WI38 (cell line): Measurements from ENCODE around the gene KLHL18.
"Not testable (repeated sequence)": the region's sequence is repeated elsewhere in the genome, so short reads cannot be mapped to it uniquely, and the experiment has no call there.

Experiments
- H3K4me3 ChIP-seq: 2 replicates; pipeline ENCODE4 v1.5.1; 2011; ENCODE audit warnings: low read depth, mild to moderate bottlenecking, control low read depth, low read length
- TF ChIP-seq, protein P1 (sequence below): IDR thresholded peaks from 2 replicates; pipeline ENCODE4 v1.5.1; 2012; ENCODE audit warnings: low read depth, mild to moderate bottlenecking, control low read depth, low read length

Gene KLHL18

DNA sequence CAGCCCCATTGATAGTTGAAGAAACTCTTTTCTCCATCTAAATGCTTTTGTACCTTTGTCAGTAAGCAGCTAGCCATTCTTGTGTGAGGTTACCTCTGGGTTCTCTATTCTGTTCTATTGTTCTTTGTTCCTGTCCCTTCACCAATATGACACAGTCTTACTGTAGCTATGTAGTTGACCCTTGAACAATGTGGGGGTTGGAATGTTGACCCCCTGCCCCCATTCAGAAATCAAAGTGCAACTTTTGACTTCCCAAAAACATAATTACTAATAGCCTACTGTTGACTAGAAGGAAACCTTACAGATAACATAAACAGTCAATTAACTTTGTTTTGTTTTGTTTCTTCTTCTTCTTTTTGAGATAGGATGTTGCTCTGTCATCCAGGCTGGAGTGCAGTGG, 18.7 kb downstream of the KLHL18 start:
- H3K4me3 ChIP-seq, result no peak overlapping the region
- TF ChIP-seq, protein P1, sequence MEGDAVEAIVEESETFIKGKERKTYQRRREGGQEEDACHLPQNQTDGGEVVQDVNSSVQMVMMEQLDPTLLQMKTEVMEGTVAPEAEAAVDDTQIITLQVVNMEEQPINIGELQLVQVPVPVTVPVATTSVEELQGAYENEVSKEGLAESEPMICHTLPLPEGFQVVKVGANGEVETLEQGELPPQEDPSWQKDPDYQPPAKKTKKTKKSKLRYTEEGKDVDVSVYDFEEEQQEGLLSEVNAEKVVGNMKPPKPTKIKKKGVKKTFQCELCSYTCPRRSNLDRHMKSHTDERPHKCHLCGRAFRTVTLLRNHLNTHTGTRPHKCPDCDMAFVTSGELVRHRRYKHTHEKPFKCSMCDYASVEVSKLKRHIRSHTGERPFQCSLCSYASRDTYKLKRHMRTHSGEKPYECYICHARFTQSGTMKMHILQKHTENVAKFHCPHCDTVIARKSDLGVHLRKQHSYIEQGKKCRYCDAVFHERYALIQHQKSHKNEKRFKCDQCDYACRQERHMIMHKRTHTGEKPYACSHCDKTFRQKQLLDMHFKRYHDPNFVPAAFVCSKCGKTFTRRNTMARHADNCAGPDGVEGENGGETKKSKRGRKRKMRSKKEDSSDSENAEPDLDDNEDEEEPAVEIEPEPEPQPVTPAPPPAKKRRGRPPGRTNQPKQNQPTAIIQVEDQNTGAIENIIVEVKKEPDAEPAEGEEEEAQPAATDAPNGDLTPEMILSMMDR, result no peak

GRCh38 chr3:47306022-47306421, 23.3 kb downstream of the KLHL18 start:
- TF ChIP-seq, protein P1, result no peak

DNA sequence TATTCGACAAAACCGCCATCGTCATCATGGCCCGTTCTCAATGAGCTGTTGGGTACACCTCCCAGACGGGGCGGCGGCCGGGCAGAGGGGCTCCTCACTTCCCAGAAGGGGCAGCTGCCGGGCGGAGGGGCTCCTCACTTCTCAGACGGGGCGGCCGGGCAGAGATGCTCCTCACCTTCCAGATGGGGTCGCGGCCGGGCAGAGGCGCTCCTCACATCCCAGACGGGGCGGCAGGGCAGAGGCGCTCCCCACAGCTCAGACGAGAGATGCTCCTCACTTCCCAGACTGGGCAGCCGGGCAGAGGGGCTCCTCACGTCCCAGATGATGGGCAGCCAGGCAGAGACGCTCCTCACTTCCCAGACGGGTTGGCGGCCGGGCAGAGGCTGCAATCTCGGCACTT, 26.5 kb downstream of the KLHL18 start:
- not testable (repeated sequence) for H3K4me3 ChIP-seq

More at GRCh38 chr3:47306022-47306421, 23.3 kb downstream of the KLHL18 start:
- H3K4me3 ChIP-seq, result no peak overlapping the region

- H3K4me3 ChIP-seq, result no peak overlapping the region
- TF ChIP-seq, protein P1, result no peak
Observed at GRCh38 chr3:47310391-47310790, 27.6 kb downstream of the KLHL18 start.

DNA sequence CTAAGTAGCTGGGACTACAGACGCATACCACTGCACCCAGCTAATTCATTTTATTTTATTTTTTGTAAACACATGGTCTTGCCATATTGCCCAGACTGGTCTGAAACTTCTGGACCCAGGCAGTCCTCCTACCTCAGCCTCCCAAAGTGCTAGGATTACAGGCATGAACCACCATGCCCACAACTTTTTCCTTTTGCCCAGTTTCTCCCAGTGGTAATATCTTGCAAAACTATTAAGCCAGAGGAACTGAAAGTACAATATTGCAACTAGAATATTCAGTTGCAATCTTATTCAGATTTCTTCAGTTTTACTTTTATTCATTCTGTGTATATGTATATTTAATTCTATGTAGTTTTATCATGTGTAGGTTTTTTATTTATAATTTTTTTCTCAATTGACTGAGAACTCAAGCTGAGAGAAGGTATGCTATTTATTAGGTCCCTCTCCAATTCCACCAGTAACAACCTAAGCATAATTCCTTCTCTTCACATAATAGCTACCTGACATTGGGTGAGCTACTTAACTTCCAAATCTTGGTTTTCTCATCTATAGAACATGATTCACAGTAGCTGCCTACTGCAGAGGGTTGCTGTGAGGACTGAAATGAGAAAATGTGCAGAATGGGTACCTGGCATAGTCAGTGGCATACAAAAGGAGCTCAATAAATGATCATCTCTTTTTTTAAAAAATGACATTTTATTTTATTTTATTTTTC, 30.8 kb downstream of the KLHL18 start:
- TF ChIP-seq, protein P1, result no peak
- no peak overlapping the region for H3K4me3 ChIP-seq

DNA sequence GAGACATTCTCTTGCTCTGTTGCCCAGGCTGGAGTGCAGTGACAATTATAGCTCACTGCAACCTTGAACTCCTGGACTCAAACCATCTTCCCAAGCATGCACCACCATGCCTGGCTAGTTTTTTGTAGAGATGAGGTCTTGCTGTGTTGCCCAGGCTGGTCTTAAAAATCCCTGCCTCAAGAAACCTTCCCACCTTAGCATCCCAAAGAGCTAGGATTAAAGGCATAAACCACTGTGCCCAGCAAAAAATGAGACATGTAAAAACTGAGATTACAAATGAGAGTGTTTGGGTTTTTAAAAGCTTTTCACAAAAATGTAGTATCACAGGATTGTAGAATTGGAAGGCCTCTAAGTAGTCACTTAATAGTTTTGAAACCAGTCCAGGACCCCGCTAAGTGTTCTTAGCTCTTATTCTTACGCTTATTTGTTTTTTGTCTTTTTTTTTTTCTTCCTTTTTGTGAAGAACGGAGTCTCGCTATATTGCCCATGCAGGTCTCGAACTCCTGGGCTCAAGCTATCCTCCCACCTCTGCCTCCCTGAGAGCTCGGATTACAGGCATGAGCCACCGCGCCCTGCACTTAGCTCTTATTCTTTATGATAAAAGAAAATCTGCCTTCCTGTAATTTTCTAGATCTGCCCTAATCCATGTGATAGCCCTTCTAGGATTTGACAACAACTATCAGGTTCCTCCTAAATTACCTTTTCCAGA, 31.5 kb downstream of the KLHL18 start:
- H3K4me3 ChIP-seq, result no peak overlapping the region
- TF ChIP-seq, protein P1, result no peak

- TF ChIP-seq, protein P1, result no peak
- no peak overlapping the region for H3K4me3 ChIP-seq
Observed at GRCh38 chr3:47315069-47315647, 32.4 kb downstream of the KLHL18 start.

DNA sequence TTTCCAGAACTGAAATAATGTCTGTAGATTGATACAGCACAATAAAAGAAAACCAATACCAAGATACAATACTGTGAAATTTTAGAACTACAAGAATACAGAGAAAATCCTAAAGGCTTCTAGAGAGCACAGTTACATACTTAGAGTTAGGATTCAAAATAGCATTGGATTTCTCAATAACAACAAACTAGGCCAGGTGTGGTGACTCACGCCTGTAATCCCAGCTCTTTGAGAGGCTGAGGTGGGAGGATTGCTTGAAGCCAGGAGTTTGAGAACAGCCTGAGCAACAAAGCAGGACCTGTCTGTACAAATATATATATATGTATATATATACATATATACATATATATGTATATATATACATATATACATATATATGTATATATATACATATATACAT, 33.4 kb downstream of the KLHL18 start:
- not testable (repeated sequence) for H3K4me3 ChIP-seq
